PC-3 (cell line): ENCODE results near the gene SLC22A4.

Source experiments
- CTCF ChIP-seq: fragments of 300-600 bp; sonication (generic); conservative IDR thresholded peaks from 2 replicates; pipeline ENCODE4 v1.5.1; 2017; ENCODE audit warnings: antibody characterized with exemption, low read depth, mild to moderate bottlenecking, low read length
- EZH2 ChIP-seq: fragments of 300-600 bp; sonication (generic); IDR thresholded peaks from one replicate; pipeline ENCODE4 v1.6.1; 2017; ENCODE audit warnings: antibody characterized with exemption, mild to moderate bottlenecking, low read length; ENCODE audit not compliant: unreplicated experiment
- EZH2phosphoT487 ChIP-seq: fragments of 300-600 bp; sonication (generic); IDR thresholded peaks from 2 replicates; pipeline ENCODE4 v1.6.1; 2018; ENCODE audit warnings: mild to moderate bottlenecking, antibody characterized with exemption, low read length, borderline replicate concordance

GRCh38 chr5:132362086-132362485, 67.9 kb downstream of the SLC22A4 start:
- TF ChIP-seq CTCF = no peak
- TF ChIP-seq EZH2 = no peak
- no peak for TF ChIP-seq EZH2phosphoT487
